ENCODE results near the gene MED4. TPM values are rescaled to one million over a fixed set of nuclear protein-coding genes. Genes with fewer than 3 reads are reported as not detected.
A peak's percentile ranks its signal among the peaks of the same experiment; 100 is the strongest.

MED4 gene
- total RNA-seq, 1 donor = 27.2 TPM

- H3K4me3 ChIP-seq (ENCODE audit: low read depth, low read length) = no peak overlapping the region
- no peak for TF ChIP-seq CTCF (IDR thresholded peaks at IDR 0.05; ENCODE audit: insufficient read depth, low read depth, low read length)
- DNase-seq (ENCODE audit: low read depth) = no peak
Measured at GRCh38 chr13:48097793-48098192, 2.9 kb upstream of the MED4 start.

- H3K4me3 ChIP-seq (ENCODE audit: low read depth, low read length) = no peak overlapping the region
- no peak for TF ChIP-seq CTCF (IDR thresholded peaks at IDR 0.05; ENCODE audit: insufficient read depth, low read depth, low read length)
Measured at GRCh38 chr13:48096670-48097069, 1.8 kb upstream of the MED4 start.

DNA sequence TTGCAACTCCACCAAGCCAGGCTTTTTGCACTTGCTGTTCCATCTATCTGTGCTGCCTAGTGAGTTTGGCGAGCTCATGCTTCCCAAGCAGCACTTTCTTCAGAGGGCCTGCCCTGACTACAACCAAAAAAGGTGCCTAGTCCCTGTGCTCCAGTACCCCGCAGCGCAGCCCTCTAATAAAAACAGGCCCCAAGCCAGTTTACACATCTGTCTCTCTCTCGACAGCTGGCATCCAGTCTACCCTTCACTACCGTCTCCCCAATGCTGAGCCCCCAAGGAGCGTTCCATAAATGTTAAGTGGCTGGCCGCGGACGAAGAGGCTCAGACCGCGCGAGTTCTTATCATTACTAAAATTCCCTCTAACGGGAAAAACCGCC, 512 bp downstream of the MED4 start:
- TF ChIP-seq CTCF (IDR thresholded peaks at IDR 0.05; ENCODE audit: insufficient read depth, low read depth, low read length) = no peak
- H3K4me3 ChIP-seq (ENCODE audit: low read depth, low read length) = peak overlapping the region; percentile 99
- DNase-seq (ENCODE audit: low read depth) = peak; percentile 26

More at GRCh38 chr13:48096670-48097069, 1.8 kb upstream of the MED4 start:
- DNase-seq (ENCODE audit: low read depth) = no peak

- no peak for DNase-seq (ENCODE audit: low read depth)
- H3K4me3 ChIP-seq (ENCODE audit: low read depth, low read length) = peak overlapping the region; percentile 99
- TF ChIP-seq CTCF (IDR thresholded peaks at IDR 0.05; ENCODE audit: insufficient read depth, low read depth, low read length) = no peak
Measured at GRCh38 chr13:48093588-48093987, 1.3 kb downstream of the MED4 start.

- no peak for DNase-seq (ENCODE audit: low read depth)
- H3K4me3 ChIP-seq (ENCODE audit: low read depth, low read length) = no peak overlapping the region
- TF ChIP-seq CTCF (IDR thresholded peaks at IDR 0.05; ENCODE audit: insufficient read depth, low read depth, low read length) = no peak
Measured at GRCh38 chr13:48086272-48086671, 8.6 kb downstream of the MED4 start.

DNA sequence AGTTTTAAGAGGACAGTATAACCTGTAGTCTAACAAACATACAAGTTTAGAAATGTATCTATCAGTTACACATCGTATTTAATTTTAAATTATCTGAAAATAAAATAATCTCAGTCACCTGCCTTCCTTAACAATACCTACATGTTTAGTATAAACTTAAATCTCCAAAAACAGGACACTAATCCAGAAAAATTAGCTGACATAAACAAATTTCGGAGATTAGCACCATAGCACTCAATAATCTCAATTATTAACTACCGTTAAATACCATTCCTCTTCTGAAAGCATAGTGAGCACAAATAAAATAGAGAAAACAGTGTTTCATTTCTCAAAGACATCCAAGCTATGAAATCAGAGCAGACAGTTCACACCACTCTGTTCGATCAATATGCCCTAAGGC, 13.2 kb downstream of the MED4 start:
- TF ChIP-seq CTCF (IDR thresholded peaks at IDR 0.05; ENCODE audit: insufficient read depth, low read depth, low read length) = no peak
- no peak for DNase-seq (ENCODE audit: low read depth)
- no peak overlapping the region for H3K4me3 ChIP-seq (ENCODE audit: low read depth, low read length)

DNA sequence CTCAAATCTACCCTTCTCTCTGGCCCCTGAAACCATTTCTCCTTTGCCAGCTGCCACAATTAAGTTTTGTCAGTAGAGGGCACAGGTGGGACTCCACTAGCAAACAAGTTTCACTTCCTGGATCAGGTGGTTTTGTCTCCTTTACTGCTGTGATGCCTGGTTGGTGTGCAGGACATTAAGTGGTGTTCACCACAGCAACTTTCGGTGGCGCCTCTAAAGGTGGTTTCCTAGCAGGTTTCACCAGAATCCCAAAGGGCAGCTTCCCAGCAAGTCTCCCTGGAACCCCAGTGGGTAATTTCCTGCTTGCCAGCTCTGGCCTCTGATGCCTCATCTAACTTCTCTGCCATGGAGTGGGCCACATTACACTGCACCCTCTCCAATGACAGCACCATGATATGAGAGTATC, 16.6 kb downstream of the MED4 start:
- DNase-seq (ENCODE audit: low read depth) = no peak
- TF ChIP-seq CTCF (IDR thresholded peaks at IDR 0.05; ENCODE audit: insufficient read depth, low read depth, low read length) = peak; percentile 14
- H3K4me3 ChIP-seq (ENCODE audit: low read depth, low read length) = no peak overlapping the region

All from fibroblast of villous mesenchyme (primary cell).